Caco-2 (cell line): ENCODE measurements around the gene DNAAF5. TPM values are rescaled to one million over a fixed set of nuclear protein-coding genes. Genes with fewer than 3 reads are reported as not detected.

Experiments used
- BruUV-seq: library from RNA; stranded (reverse); fragments of 400-500 nt; replicated peaks from 2 replicates; lab custom pipeline; 2021; lab: Mats Ljungman, UMichigan
- CTCF ChIA-PET: fragments of 300-600 bp; sonication (Branson Sonifier 250); formaldehyde crosslinking; loops from one replicate; lab custom pipeline; 2022; ENCODE audit warnings: antibody characterized with exemption; lab: Charles Lee
- POLR2A ChIA-PET: fragments of 300-600 bp; sonication (Branson Sonifier 250); formaldehyde crosslinking; loops from one replicate; lab custom pipeline; 2022; ENCODE audit warnings: antibody characterized with exemption; lab: Charles Lee
- DNase-seq, 2 experiments: peaks; one replicate each; pipeline versions ENCODE4 v3.0.0 to v3.0.0-alpha.2; 2020 to 2022
- H3K27me3 ChIP-seq: replicated peaks from 2 replicates; pipeline ENCODE4 v1.6.0; 2011; ENCODE audit warnings: low read length; ENCODE audit not compliant: control insufficient read depth, insufficient read depth
- H3K36me3 ChIP-seq: 2 replicates; pipeline ENCODE4 v1.5.1; 2011; ENCODE audit warnings: low read length; ENCODE audit not compliant: control insufficient read depth, insufficient read depth
- H3K4me1 ChIP-seq: fragments of 250-450 bp; sonication (Bioruptor Pico); 2 replicates; pipeline ENCODE4 v1.5.1; 2020; ENCODE audit warnings: mild to moderate bottlenecking
- H3K4me3 ChIP-seq: 2 replicates; pipeline ENCODE4 v1.5.1; 2011; ENCODE audit warnings: low read depth, mild to moderate bottlenecking, control low read depth, low read length
- H3K9me3 ChIP-seq: fragments of 250-450 bp; sonication (Bioruptor Pico); 2 replicates; pipeline ENCODE4 v1.5.1; 2020; ENCODE audit warnings: mild to moderate bottlenecking, moderate library complexity
- H3K27ac Mint-ChIP-seq: one replicate; pipeline ENCODE4 v1.8.0; 2022; ENCODE audit warnings: mixed read lengths; ENCODE audit not compliant: unreplicated experiment
- H3K27me3 Mint-ChIP-seq: one replicate; pipeline ENCODE4 v1.8.0; 2022; ENCODE audit warnings: mixed read lengths; ENCODE audit not compliant: insufficient read depth, unreplicated experiment
- H3K36me3 Mint-ChIP-seq: one replicate; pipeline ENCODE4 v1.8.0; 2022; ENCODE audit warnings: mild to moderate bottlenecking, mixed read lengths; ENCODE audit not compliant: insufficient read depth, unreplicated experiment
- H3K4me1 Mint-ChIP-seq: one replicate; pipeline ENCODE4 v1.8.0; 2022; ENCODE audit warnings: low read depth, mixed read lengths; ENCODE audit not compliant: unreplicated experiment
- H3K4me3 Mint-ChIP-seq: one replicate; pipeline ENCODE4 v1.8.0; 2022; ENCODE audit warnings: mild to moderate bottlenecking, moderate library complexity, mixed read lengths; ENCODE audit not compliant: unreplicated experiment
- H3K9me3 Mint-ChIP-seq: one replicate; pipeline ENCODE4 v1.8.0; 2022; ENCODE audit warnings: mixed read lengths; ENCODE audit not compliant: unreplicated experiment
- intact Hi-C: fragments of 100-400 bp; cut with micrococcal nuclease; formaldehyde crosslinking; loops from one replicate; pipeline ENCODE4 v1.10.0; 2022; ENCODE audit not compliant: unreplicated experiment
- total RNA-seq: library from RNA; stranded (reverse); gene quantifications from 2 replicates; pipeline ENCODE4 v1.2.3, GENCODE V29; 2022
- TF ChIP-seq, protein P1 (sequence below), 2 experiments: fragments of 200-600 bp in 1 of 2; IDR thresholded peaks; 1 replicate in 1 of 2; 2 replicates in 1 of 2; pipeline versions ENCODE4 v1.5.1 to v1.8.0; 2011 to 2022; ENCODE audit warnings: antibody characterized with exemption in 1 of 2, control low read depth in 1 of 2, inconsistent platforms in 1 of 2, low read depth in 1 of 2, low read length in 1 of 2, mild to moderate bottlenecking in 1 of 2, moderate library complexity in 1 of 2; ENCODE audit not compliant: insufficient read depth in 1 of 2, severe bottlenecking in 1 of 2, unreplicated experiment in 1 of 2

DNAAF5 gene
- total RNA-seq, 1 experiment from 2014 or later = 51.4 TPM

DNA sequence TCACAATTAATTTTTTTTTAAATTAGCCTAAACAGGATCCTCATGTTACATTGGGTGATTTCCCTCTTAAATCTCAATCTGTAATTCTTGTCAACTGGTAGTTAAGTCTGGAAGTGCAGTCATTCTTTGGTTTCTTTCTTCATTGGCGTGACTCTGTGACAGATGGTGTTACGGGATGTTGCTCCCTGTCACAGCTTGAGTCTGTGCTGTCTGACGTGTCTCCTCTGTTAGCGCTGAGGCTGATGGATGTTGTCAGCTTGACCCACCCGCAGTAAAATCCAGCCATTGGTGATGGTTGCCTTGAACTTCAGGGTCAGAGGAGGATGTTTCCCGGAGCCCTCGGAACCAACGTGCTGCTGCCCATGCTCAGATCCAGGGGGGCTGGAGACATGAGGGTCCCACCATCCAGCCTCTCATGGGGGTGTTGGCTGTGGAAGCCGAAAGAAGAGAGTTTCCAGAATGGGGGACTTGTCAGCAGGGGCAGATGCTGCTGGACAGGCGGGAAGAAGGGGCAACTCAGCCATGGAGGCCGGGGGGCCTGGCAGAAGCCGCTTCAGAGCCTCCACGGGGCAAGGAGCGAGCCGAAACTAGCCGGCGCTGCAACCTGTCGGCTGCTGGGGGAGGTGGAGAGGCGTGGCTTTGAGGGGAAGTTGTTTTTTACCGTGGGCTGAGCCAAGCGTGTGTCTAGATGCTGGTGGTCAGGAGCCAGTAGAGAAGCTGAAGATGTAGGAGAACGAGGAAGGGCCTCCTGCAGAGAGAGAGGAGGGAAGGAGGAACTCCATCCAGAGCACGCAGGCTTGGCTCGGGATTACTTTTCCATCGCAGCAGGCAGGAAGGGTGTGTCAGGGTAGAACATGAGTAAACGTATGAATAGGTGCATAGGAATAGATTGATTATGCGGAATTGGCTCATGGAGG is 109.2 kb downstream of the DNAAF5 start:
- Histone ChIP-seq H3K4me1 (peaks cover 19% of the 10 kb centered on the region), H3K4me3 (no peak overlapping the region), H3K36me3 (peaks cover 5% of the 10 kb centered on the region; the same call in 1 of the 2 replicates), H3K9me3 (no peaks in the 10 kb centered on the region), H3K27me3 (no peaks in the 10 kb centered on the region)
- Mint-ChIP-seq H3K4me1 (peaks cover 17% of the 10 kb centered on the region), H3K4me3 (no peak overlapping the region), H3K27ac (no peak overlapping the region), H3K27me3 (no peaks in the 10 kb centered on the region), H3K36me3 (peaks cover 86% of the 10 kb centered on the region), H3K9me3 (no peaks in the 10 kb centered on the region)
- TF ChIP-seq, protein P1, sequence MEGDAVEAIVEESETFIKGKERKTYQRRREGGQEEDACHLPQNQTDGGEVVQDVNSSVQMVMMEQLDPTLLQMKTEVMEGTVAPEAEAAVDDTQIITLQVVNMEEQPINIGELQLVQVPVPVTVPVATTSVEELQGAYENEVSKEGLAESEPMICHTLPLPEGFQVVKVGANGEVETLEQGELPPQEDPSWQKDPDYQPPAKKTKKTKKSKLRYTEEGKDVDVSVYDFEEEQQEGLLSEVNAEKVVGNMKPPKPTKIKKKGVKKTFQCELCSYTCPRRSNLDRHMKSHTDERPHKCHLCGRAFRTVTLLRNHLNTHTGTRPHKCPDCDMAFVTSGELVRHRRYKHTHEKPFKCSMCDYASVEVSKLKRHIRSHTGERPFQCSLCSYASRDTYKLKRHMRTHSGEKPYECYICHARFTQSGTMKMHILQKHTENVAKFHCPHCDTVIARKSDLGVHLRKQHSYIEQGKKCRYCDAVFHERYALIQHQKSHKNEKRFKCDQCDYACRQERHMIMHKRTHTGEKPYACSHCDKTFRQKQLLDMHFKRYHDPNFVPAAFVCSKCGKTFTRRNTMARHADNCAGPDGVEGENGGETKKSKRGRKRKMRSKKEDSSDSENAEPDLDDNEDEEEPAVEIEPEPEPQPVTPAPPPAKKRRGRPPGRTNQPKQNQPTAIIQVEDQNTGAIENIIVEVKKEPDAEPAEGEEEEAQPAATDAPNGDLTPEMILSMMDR (IDR thresholded peaks at IDR 0.05; ENCODE audit: insufficient read depth in 1 of 2, low read depth in 1 of 2, low read length in 1 of 2, severe bottlenecking in 1 of 2, unreplicated experiment in 1 of 2) = no peak
- BruUV-seq = no TSS peak
- intact Hi-C loops = loop anchor here (1.0 to 5.0 kb wide), 2 partner anchors 38 to 48 kb away; no protein-coding TSS in a partner anchor
- POLR2A ChIA-PET = interaction anchor here (1.5 kb wide), 1 partner anchor 38 kb away, joined by 4 read pairs; no protein-coding TSS in a partner anchor
- CTCF ChIA-PET = interaction anchor here (0.5 to 1.9 kb wide), 8 partner anchors 18 to 510 kb away, joined by 3 to 58 read pairs (median 7); no protein-coding TSS in a partner anchor
- DNase-seq = no peak

Other genes starting within 250 kb of the DNAAF5 start
- gene PDGFA, start 206.9 kb upstream of the DNAAF5 start, total RNA-seq = 76.8 and 78.5 TPM in 2 replicates
- 56.6 and 60.0 TPM in 2 replicates for gene PRKAR1B, start 582 bp downstream of the DNAAF5 start, total RNA-seq
- 141 and 146 TPM in 2 replicates for gene SUN1, start 105.8 kb downstream of the DNAAF5 start, total RNA-seq
- 124 and 130 TPM in 2 replicates for gene GET4, start 149.9 kb downstream of the DNAAF5 start, total RNA-seq
- 65.6 and 77.6 TPM in 2 replicates for gene ADAP1, start 228.0 kb downstream of the DNAAF5 start, total RNA-seq
- 24.8 and 25.6 TPM in 2 replicates for gene COX19, start 248.8 kb downstream of the DNAAF5 start, total RNA-seq